COR-L47 (cell line): ENCODE results near the gene INPP5A.
"Not testable (repeated sequence)": the region's sequence is repeated elsewhere in the genome, so short reads cannot be mapped to it uniquely, and the experiment has no call there.

Experiments
- DNase-seq: peaks from one replicate; lab custom pipeline; 2025; lab: John Stamatoyannopoulos, UW

Gene INPP5A

GRCh38 chr10:132662186-132662920 is 124.8 kb downstream of the INPP5A start:
- DNase-seq: no peak

- no peak for DNase-seq
These were observed 126.2 kb downstream of the INPP5A start for GRCh38 chr10:132663666-132664365.

DNA sequence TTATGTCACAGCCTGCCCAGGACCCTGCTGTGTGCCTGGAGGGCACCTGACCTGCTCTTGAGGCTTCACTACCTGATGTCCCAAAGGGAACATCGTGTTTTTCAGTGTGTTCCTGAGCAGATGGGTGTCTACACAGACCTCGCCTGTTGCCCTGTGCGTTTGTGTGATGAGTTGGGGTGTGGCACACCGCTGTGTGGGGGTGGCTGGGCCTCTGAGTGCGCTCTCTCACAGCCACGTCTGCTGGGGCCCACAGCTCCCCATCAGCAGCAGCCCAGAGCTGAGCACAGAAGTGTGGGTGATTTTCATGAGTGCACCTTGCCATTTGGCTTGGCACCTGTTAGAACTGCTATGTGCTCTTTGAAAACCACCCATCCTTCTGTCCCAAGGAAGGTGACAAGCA is 126.8 kb downstream of the INPP5A start:
- no peak for DNase-seq

DNA sequence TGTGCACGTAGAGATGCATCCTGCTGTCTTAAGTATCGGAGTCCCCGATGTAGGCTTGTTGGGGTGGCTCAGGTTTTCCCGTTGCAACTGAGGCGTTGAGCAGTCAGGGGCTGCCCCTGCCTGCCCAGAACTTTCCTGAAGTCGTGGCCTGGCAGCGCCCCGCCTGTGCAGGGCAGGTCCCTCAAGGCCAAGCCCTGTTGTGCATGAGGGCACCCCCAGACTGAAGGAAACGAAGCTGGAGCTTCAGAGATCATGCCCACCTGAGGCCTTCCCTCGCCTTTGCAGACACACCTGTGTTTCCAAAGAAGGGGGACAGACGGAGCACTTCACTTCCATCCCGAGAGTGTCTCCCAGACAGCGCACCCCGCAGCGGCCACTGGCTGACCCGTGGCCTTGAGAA is 127.3 kb downstream of the INPP5A start:
- no peak for DNase-seq

- no peak for DNase-seq
These were observed 128.5 kb downstream of the INPP5A start for GRCh38 chr10:132665946-132666704.

DNA sequence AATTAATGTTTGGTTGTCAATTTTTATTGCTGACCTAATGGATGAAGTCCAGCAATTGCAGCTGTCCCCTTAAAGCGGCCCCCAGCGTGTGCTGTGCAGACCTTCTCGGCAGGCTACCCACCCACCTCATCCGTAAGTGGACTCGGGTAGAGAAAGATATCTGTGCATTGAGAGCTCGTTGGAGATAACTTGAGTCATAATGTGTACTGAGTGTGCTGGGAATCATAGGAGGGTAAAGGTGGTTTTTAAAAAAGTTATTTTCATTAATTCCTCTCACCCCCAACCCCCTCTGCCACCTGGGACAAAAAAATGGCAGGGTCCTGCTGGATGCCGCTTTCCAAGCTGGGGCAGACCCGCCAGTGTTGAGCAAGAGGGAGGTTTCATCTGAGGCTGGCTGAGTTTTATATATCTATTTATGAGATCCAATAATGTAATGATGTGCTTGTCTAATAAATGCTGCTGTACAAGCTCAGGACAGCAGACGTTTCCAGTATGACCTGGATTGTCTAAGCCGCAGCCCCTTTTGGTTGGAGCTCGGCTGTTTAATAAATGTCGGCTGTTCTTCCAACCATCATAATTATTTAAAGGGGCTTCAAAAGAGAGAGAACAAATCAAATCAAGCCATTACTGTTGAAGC is 129.2 kb downstream of the INPP5A start:
- DNase-seq: no peak

DNA sequence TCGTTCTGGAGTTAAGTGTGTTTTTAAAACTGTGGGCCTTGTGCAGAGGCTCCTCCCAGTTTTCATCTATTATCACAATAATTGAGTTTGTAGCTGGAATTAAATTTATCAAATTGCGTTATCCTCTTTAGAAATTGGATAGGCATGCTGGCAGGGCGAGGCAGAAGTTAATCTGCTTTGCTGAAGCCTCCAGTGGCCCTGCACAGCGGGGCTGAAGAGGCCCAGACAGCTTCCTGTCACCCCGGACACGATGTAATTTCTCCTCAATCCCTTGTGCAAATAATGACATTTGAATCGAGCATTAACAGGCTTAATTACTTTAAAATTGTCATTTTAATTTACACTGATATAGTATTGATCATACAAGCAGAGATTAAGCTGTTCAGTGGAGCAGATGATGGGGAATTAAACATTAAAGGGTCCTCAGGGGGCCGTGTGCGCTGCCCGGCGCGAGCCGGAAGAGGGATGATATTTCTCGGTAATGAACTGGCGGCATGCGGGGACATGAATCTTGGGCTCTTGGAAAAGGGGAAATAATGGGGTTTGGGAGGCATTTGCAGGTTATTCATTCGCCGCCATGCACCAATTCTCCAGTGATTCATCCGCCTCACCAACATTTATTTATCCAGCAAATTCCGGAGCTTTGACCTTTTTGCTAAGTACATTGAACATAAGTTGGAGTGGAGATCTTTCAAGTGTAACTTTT is 129.9 kb downstream of the INPP5A start:
- DNase-seq: peak; percentile 31

GRCh38 chr10:132668048-132668394 is 130.4 kb downstream of the INPP5A start:
- DNase-seq: no peak

DNA sequence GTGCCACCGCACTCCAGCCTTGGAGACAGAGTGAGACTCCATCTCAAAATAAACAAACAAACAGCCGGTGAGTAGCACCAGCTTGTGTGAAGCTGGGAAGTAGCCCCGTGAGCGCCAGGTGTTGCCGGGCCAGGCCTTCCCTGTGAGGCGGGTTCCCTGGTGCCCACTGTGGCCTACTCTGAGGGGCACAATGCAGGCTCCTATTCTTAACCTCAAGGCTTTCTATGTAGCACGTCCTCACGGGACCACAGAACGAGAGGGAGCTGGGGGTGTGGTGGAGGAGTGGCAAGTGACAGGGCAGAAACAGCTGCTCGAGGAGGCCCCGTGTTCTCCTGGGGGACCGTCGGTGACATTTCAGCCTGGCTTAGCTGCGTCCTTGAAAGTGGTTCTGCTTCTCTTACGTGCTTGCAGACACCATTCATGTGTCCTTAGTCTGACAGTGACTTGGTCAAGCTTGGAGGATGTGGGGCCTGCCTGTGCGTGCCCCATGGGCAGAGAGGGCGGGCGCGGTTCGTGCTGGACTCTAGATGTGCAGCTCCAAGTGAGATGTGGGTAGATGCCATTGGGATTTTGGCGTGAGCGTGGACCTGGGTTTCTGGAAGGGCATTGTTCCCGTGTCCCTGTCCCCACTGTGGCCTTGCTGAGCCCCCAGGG is 131.7 kb downstream of the INPP5A start:
- DNase-seq: no peak

GRCh38 chr10:132670546-132671227 is 133.1 kb downstream of the INPP5A start:
- DNase-seq: no peak

GRCh38 chr10:132671228-132672154 is 133.9 kb downstream of the INPP5A start:
- no peak for DNase-seq

GRCh38 chr10:132673746-132674145 is 136.2 kb downstream of the INPP5A start:
- not testable (repeated sequence) for DNase-seq

DNA sequence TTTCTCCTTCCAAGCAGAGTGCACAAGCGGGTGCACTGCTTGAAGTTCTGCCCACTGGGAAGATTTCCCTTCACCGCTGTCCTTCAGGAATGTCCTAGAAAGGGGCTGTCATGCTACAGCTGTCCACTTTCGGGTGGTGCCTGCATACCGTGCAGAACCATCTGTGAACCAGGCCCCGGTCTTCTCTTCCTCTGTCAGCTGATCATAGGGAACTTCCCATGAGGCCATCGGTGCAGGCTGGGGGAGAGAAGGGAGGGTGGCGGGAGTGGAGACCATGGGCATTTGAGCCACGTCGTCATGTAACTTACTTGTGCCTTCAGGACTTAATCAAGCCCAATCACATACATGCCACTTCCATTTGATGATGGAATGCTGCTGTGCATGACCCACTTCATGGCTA is 136.7 kb downstream of the INPP5A start:
- DNase-seq: no peak

DNA sequence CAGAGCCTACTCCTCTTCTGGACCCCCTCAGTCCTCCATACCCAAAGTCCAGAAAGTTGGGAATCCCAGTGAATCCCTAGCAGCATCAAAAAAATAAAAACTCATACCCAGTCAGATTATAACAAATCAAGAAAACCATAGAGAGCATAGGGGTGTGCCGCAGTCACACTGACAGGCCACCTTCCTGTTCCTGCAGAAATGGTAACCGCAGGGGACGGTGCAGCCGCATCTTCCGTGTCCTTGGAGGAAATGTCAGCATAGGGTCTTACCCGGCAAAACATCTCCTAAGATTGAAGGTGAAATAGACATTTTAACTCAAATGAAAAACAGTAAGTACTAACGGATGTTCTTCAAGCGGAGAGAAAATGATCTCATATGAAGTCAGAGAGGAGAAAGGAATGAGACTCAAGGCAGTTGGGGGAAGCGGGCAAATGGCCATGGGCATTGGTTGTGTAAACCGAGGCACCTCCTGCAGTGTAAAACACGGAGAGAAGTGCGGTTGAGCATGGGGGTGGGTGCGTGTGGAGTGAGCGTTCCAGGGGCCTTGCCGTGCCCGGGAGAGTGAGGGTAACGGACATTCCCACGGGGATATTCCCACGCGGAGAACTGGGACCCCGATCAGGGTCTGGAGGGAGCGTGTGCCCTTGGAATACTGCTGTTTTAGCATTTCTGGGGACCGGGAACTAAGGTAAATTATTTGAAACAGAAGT is 137.6 kb downstream of the INPP5A start:
- no peak for DNase-seq

GRCh38 chr10:132676193-132676891 is 138.8 kb downstream of the INPP5A start:
- no peak for DNase-seq

DNA sequence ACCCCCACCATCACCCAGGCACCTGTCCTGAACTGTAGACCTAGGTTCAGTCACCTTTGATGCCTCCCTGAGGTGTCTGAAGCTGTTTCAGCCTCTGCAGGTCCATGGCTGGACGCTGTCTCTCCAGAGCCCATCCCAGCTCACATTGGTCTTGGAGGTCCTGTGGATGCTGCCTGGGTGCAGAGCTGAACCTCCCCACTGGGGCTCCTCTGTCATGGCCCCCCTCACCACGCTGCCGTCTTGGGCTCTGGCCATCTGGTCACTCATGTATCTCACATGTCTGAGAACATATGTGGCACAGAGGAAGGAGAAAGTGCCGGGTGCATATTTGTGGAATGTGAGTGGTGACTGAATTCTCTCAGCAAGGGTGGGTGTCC is 139.5 kb downstream of the INPP5A start:
- DNase-seq: no peak

GRCh38 chr10:132677473-132678227 is 140.1 kb downstream of the INPP5A start:
- no peak for DNase-seq
